Duodenal mucosa (tissue), 2 donors: ENCODE measurements around the gene MAP6D1.

Experiments
- H3K27ac ChIP-seq: one replicate; pipeline ENCODE4 v1.7.0; 2013; ENCODE audit warnings: low read depth, low read length
- H3K27me3 ChIP-seq, 2 donors: one replicate each; pipeline ENCODE4 v1.7.0; 2013; ENCODE audit warnings: low read length in 2 of 2, control low read depth in 1 of 2; ENCODE audit not compliant: insufficient read depth in 2 of 2, control insufficient read depth in 1 of 2
- H3K36me3 ChIP-seq, 2 donors: one replicate each; pipeline ENCODE4 v1.7.0; 2013; ENCODE audit warnings: low read length in 2 of 2, control low read depth in 1 of 2; ENCODE audit not compliant: insufficient read depth in 2 of 2, control insufficient read depth in 1 of 2
- H3K4me1 ChIP-seq, 2 donors: one replicate each; pipeline ENCODE4 v1.7.0; 2013; ENCODE audit warnings: low read length in 2 of 2, control low read depth in 1 of 2; ENCODE audit not compliant: insufficient read depth in 2 of 2, control insufficient read depth in 1 of 2
- H3K4me3 ChIP-seq, 2 donors: one replicate each; pipeline ENCODE4 v1.7.0; 2013; ENCODE audit warnings: low read length in 2 of 2, low read depth in 1 of 2
- H3K9ac ChIP-seq, 2 donors: one replicate each; pipeline ENCODE4 v1.7.0; 2013; ENCODE audit warnings: low read length in 2 of 2, low read depth in 1 of 2
- H3K9me3 ChIP-seq, 2 donors: one replicate each; pipeline ENCODE4 v1.7.0; 2013; ENCODE audit warnings: low read length in 2 of 2, control low read depth in 1 of 2; ENCODE audit not compliant: control insufficient read depth in 1 of 2

The MAP6D1 gene

DNA sequence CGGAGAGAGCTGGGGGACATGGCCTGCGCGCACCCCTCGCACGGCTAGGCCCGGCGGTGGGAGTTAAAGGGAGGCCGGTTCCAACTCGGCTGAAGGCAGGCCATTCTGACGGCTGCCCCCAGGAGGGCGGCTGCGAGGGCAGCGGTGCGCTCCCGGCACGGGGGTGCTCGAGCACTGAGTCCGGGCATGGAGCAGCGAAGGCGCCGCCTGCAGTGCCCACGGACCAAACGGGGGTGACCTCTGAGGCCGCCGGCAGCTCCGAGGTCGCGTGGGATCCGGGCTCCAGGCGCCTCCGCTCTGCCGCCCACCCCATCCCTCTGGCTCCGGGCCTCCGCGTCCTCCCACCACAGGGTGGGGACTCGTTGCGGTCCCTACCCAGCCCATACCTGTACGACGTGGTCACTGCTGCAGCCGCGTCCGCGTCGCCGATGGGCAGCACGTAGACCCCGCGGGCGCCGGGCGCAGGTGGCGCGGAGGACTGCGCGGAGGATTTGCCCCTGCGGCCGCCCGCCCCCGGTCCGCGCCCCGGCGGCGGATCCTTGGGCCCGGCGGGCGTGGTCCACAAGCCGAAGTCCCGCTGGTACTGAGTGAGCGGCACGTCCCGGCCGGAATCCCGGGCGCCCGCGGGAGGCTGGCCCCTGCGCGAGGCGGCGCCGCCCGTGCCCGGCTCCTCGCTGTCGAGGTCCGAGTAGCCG lies 469 bp downstream of the MAP6D1 start:
- H3K36me3 ChIP-seq, result peaks cover under 1 to 20% of the 10 kb centered on the region in 2 donors
- H3K9me3 ChIP-seq, result no peaks in the 10 kb centered on the region
- H3K27ac ChIP-seq, result no peak overlapping the region
- H3K4me3 ChIP-seq, result peak overlapping the region; percentile 46 to 71
- H3K9ac ChIP-seq, result peak overlapping the region in 1 of 2 donors; percentile 47
- peaks cover 0 to 3% of the 10 kb centered on the region in 2 donors for H3K27me3 ChIP-seq
- peaks cover 7 to 15% of the 10 kb centered on the region in 2 donors for H3K4me1 ChIP-seq

DNA sequence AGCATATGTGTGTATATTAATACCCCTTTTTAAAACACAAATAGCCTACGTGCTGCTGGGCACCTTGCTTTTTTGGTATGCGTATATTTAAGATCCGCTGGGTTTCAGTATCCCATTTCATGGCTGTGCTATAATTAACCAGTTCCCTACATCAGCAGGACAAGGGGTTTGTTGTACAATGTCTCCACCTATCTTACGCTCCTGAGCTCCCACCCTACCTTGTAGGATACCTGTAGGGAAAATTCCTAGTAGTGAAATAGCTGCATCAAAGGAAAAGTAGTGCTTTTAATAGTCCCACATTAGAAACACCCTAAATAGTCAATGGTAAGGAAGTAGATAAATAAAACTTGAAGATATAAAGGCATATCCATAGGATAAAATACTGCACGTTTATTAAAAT lies 1.4 kb downstream of the MAP6D1 start:
- H3K27me3 ChIP-seq, result peaks cover 0 to 3% of the 10 kb centered on the region in 2 donors
- peaks cover 7 to 15% of the 10 kb centered on the region in 2 donors for H3K4me1 ChIP-seq
- no peak overlapping the region for H3K9ac ChIP-seq
- H3K4me3 ChIP-seq, result no peak overlapping the region
- H3K27ac ChIP-seq, result no peak overlapping the region
- peaks cover 0 to 11% of the 10 kb centered on the region in 2 donors for H3K36me3 ChIP-seq
- H3K9me3 ChIP-seq, result no peaks in the 10 kb centered on the region

DNA sequence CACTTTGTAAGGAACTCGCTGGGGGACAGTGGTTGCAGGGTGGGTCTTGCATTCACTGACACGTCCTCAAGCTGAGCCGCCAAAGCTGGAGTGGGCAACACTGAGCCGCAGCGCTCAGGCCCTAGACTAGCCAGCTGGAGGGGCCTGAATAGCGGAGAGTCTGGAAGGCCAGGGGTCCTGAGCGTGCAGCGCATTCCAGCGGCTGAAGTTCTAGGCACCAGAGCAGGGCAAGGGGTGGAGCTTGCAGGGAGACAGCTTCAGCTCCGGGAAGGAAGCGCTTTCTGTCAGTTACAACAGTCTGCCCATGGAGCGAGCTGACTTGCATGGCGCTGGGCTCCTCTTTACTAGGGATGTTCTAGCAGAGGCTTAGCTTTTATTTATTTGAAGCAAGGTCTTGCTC lies 2.7 kb downstream of the MAP6D1 start:
- Histone ChIP-seq H3K36me3 (no peaks in the 10 kb centered on the region), H3K9me3 (no peaks in the 10 kb centered on the region), H3K27ac (no peak overlapping the region), H3K9ac (no peak overlapping the region), H3K4me3 (no peak overlapping the region), H3K27me3 (peaks cover 0 to 3% of the 10 kb centered on the region in 2 donors), H3K4me1 (peaks cover 7 to 15% of the 10 kb centered on the region in 2 donors)

DNA sequence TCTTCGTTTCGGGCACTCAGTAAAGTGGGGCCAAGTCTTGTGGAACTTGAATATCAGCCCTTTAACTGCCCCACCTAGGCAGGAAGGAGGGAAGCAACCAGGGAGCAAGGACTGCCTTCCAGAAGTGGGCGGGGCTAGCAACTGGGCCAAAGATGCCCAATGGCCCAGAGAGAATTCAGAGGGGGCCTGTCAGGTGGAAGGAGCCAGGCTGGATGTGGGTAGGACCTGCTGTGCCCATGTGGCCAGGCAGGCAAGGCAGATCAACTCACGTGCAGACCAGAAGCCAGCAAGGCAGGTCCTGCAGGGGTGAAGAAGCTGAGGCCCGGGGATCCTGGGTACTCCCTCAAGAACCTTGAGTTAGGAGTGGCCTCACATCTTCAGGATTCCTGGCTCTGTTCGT lies 5.5 kb downstream of the MAP6D1 start:
- H3K9me3 ChIP-seq, result no peaks in the 10 kb centered on the region
- H3K36me3 ChIP-seq, result peaks cover 0 to 3% of the 10 kb centered on the region in 2 donors
- peaks cover 0 to 3% of the 10 kb centered on the region in 2 donors for H3K27me3 ChIP-seq
- H3K9ac ChIP-seq, result no peak overlapping the region
- peaks cover 7 to 9% of the 10 kb centered on the region in 2 donors for H3K4me1 ChIP-seq
- H3K4me3 ChIP-seq, result no peak overlapping the region
- no peak overlapping the region for H3K27ac ChIP-seq

DNA sequence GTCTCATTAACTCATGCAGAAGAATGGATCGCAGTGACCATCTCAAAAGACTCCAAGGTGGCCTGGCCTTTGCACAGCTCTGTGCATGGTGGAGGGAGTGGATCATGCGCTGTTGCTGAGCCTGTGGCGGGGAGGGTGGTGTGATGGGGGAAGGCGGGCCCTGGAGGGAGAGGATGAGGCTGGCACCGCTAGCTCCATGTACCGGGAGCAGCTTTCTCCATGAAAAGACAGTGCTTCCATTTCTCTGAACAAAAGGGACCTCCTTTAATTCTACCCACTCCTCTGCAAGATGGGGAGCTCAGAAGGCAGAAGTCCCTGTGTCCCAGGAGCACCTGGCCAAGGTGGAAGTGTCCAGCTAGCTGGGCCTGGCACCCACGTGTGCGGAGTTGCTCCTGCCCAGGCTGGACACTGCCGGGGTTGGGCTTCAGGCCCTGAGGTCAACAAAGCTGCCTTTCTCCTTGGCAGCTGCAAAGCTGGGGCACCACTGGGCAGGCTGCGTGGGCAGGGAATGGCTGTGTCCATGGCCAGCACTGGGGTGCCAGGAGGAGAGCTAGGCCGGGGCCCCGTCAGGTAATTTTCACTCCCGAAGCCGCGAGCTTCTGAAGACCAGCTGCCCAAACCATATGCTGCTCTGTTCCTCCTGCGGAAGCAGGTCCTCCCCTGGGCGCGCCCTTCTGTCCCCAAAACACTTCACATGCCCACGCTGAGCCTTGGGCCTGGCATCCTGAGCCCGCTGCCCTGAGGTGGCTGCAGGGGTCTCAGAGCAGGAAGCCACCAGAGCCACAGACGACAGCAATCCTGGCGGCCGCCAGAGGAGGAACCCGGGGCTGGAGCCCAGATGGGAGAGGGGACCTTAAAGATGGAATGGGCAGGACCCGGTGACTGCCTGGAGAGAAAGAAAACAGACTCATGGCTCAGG lies 6.4 kb downstream of the MAP6D1 start:
- no peaks in the 10 kb centered on the region for H3K27me3 ChIP-seq
- peaks cover 0 to under 1% of the 10 kb centered on the region in 2 donors for H3K4me1 ChIP-seq
- no peak overlapping the region for H3K4me3 ChIP-seq
- no peak overlapping the region for H3K27ac ChIP-seq
- H3K36me3 ChIP-seq, result peaks cover 0 to 7% of the 10 kb centered on the region in 2 donors
- no peak overlapping the region for H3K9ac ChIP-seq
- H3K9me3 ChIP-seq, result no peaks in the 10 kb centered on the region

DNA sequence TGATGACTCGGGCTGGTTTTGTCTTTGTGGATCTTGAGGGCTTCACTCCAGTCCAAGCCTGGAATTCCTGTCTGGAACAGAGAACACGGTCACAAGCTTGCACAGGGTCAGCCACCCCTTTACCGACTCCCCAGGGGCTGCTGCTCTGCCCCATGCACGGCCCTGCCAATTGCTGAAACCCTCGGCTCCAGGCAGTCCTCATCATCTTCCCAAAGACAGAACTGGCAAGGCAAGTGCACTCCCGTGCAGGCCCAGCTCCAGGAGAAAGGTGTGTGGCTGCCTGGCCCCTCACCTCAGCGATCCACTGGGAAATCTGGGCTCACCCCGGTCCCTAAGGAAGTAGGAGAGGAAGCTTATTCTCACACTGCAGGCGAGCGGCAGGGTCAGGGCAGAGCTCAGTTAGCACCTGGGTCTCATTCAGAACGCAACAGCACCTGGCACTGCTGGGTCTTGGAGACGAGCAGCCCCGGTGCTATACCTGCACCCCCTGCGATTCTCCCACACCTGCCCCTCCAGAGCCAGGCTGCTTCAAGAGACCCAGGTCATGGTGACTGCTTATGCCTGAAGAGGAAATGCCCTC lies 7.2 kb downstream of the MAP6D1 start:
- no peak overlapping the region for H3K9ac ChIP-seq
- no peak overlapping the region for H3K4me3 ChIP-seq
- no peak overlapping the region for H3K27ac ChIP-seq
- no peaks in the 10 kb centered on the region for H3K9me3 ChIP-seq
- H3K27me3 ChIP-seq, result no peaks in the 10 kb centered on the region
- no peaks in the 10 kb centered on the region for H3K4me1 ChIP-seq
- peaks cover 2 to 8% of the 10 kb centered on the region in 2 donors for H3K36me3 ChIP-seq

DNA sequence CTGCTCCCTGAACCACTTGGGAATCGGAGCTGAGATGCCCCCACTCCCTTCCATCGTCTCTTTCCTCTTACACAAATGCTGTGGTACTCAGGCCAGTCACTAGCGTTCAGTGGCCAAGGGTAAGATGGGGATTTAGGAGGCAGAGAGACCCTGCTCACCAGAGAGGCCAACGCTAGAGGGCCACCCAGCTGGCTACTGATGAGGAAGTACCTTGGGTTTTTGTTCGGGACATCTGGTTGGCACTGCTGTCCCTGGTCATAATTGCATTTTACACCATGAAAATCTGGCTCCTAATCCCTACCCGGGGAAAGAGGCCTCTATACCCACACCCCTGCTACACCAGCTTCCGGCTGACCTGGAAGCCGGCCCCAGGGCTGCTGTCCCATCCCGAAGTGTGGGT lies 7.7 kb downstream of the MAP6D1 start:
- Histone ChIP-seq H3K36me3 (peaks cover 4 to 10% of the 10 kb centered on the region in 2 donors), H3K4me3 (no peak overlapping the region), H3K4me1 (no peaks in the 10 kb centered on the region), H3K9me3 (no peaks in the 10 kb centered on the region), H3K27me3 (no peaks in the 10 kb centered on the region), H3K27ac (no peak overlapping the region), H3K9ac (no peak overlapping the region)

DNA sequence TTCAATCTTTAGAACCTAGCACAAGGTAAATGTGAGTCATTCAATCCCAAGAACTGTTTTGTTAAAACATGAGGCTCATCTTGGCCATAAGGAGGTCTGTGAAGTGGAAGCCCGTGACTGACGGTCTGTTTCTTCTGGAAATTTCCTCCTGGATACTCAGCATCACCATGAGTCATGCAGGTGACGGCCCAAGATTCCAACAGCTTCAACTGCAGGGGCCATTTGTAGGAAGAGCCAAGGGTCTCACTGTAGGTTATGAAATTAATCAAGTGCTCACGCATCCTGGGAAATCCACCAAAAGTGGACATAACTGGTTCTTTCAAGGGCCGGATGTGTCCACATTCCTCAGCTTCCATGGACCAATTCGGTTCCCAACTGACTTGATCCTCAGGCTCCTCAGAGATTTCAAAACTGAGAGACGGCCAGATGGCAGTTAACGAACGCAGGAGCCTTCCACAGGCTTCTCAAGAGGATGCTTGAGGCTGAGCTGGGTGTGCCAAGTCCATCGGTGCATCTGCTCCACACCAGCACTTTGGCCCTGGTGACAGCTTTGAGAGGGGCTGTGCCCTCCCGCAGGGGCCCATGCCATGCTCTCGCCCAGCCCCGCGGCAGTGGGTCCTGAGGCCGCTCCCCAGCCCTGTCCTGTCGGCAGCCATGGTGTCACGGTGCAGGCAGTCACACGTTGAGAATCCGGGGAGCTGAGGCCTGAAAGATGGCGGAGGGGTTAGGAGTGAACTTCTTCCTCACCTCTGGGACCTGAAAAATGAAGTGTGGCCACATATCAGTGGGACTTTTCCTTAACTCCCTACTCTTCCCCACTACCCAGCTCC lies 8.5 kb downstream of the MAP6D1 start:
- no peaks in the 10 kb centered on the region for H3K9me3 ChIP-seq
- no peak overlapping the region for H3K9ac ChIP-seq
- no peak overlapping the region for H3K27ac ChIP-seq
- no peaks in the 10 kb centered on the region for H3K4me1 ChIP-seq
- H3K4me3 ChIP-seq, result no peak overlapping the region
- H3K36me3 ChIP-seq, result peaks cover 4 to 10% of the 10 kb centered on the region in 2 donors
- no peaks in the 10 kb centered on the region for H3K27me3 ChIP-seq

DNA sequence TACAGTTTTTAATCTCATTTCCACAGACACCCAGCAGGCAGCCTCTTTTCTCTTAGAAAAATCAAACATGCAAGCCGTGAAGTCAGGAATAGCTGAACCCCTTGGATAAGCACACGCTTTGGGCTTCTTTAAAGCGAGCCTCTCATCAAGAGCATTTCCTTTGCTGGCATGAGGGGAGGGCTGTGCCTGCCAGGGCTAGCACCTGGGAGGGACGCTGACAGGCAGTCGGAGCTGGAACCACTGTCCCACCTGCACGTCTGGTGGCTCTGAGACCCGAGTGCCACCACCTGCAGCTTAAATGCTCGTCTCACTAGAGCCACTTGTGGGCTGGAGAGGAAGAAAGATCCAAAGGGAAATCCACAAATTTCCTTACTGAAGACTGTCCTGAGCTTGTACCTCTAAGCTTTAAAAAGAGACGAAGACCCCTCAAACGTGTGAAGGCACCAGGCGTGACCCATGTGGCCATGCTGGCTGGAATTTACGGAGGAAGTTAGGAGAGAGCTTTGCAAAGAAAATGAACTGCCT lies 9.4 kb downstream of the MAP6D1 start:
- Histone ChIP-seq H3K4me3 (no peak overlapping the region), H3K9me3 (no peaks in the 10 kb centered on the region), H3K27ac (no peak overlapping the region), H3K27me3 (no peaks in the 10 kb centered on the region), H3K9ac (no peak overlapping the region), H3K4me1 (no peaks in the 10 kb centered on the region), H3K36me3 (peaks cover 4 to 16% of the 10 kb centered on the region in 2 donors)
